ENCODE data around the gene KCNK7.
A peak's percentile ranks its signal among the peaks of the same experiment; 100 is the strongest.
"Not testable (repeated sequence)": the region's sequence is repeated elsewhere in the genome, so short reads cannot be mapped to it uniquely, and the experiment has no call there.

Gene KCNK7

DNA sequence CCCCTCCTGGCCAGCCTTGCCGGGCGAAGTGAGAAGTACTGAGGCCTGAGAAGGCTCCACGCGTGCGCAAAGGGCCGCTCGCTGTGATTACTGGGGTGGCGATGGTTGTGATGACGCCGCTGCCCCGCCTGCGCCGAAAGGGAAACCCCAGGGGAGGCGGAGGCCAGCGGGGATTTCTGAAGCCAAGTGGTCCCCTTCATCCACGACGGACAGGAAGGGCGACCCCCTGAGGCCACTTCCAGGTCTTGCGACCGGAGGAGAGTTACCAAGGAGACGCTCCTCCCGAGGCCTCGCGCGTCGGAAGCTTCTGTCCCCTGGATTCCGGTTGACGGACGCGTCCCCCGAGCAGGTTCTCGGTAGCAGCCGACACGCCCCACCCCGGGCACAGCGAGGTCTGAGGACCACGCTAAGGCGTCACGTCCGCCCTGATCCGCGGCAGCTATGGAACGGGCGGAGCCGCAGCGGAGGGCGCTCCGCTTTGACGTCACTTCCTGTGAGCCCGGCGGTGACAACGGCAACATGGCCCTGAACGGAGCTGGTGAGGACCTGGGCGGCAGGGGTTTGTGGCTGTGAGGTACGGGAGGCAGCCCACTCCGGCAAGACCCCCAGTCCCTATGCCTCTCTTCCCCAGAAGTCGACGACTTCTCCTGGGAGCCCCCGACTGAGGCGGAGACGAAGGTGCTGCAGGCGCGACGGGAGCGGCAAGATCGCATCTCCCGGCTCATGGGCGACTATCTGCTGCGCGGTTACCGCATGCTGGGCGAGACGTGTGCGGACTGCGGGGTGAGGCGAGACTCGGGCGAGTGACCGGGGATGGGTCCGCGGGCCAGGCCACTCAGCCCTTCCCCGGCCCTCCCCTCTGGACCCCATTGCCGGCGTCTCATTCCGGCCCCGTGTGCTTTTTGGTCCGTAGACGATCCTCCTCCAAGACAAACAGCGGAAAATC lies 25.4 kb downstream of the KCNK7 start, which contains the start of gene ZNRD2:
TSS of gene ZNRD2 (plus strand) at position 505 of the 946 bp plus-strand sequence. CDS start at position 520, 15 bp downstream.
- DNase-seq (ENCODE audit: low read depth), result peak; percentile 94
- TF ChIP-seq, protein P1, sequence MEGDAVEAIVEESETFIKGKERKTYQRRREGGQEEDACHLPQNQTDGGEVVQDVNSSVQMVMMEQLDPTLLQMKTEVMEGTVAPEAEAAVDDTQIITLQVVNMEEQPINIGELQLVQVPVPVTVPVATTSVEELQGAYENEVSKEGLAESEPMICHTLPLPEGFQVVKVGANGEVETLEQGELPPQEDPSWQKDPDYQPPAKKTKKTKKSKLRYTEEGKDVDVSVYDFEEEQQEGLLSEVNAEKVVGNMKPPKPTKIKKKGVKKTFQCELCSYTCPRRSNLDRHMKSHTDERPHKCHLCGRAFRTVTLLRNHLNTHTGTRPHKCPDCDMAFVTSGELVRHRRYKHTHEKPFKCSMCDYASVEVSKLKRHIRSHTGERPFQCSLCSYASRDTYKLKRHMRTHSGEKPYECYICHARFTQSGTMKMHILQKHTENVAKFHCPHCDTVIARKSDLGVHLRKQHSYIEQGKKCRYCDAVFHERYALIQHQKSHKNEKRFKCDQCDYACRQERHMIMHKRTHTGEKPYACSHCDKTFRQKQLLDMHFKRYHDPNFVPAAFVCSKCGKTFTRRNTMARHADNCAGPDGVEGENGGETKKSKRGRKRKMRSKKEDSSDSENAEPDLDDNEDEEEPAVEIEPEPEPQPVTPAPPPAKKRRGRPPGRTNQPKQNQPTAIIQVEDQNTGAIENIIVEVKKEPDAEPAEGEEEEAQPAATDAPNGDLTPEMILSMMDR (IDR thresholded peaks at IDR 0.05; ENCODE audit: control insufficient read depth, insufficient read depth, low read depth, low read length, missing control alignments), result peak; percentile 57
- H3K4me3 ChIP-seq (ENCODE audit: control insufficient read depth, low read depth, low read length), result peak within 1 kb of the TSS; percentile 96

DNA sequence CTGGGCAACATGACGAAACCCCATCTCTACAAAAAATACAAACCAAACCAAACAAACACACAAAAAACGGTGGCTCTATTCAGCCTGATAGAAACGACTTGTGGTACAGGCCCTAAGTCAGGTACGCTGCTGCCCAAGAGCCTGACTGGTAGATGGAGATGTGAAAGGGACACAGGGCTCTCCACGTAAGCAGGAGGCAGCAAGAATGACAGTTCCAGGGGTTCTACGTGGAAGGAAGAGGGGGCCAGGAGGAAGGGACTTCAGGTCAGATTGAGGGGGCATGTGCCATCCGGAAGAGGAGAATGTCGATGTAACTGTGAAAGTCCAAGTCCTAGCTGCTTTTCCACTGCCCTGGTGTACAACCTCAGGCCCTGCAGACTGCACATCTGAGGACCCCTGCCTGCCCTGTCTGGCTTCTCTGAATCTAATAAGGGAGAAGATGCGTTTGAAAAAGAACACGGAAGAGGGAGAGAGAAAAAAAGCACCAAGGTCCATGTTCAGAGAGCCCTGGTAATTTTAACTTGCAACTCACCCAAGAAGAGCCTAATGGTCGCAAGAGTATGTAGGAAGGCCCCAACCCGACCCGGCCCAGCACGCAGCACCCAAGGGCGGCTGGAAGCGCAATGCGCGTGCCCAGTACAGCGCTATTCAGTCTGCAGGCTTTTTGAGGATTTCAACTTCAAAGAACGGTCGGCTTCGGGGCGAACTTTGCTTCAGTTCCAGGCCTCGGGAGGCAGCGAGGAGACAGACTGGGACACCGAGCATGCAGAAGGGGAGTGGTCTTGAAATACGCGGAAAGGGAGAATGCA lies 26.2 kb downstream of the KCNK7 start:
- TF ChIP-seq, protein P1 (IDR thresholded peaks at IDR 0.05; ENCODE audit: control insufficient read depth, insufficient read depth, low read depth, low read length, missing control alignments), result no peak
- DNase-seq (ENCODE audit: low read depth), result no peak
- peak overlapping the region; percentile 96 for H3K4me3 ChIP-seq (ENCODE audit: control insufficient read depth, low read depth, low read length)

DNA sequence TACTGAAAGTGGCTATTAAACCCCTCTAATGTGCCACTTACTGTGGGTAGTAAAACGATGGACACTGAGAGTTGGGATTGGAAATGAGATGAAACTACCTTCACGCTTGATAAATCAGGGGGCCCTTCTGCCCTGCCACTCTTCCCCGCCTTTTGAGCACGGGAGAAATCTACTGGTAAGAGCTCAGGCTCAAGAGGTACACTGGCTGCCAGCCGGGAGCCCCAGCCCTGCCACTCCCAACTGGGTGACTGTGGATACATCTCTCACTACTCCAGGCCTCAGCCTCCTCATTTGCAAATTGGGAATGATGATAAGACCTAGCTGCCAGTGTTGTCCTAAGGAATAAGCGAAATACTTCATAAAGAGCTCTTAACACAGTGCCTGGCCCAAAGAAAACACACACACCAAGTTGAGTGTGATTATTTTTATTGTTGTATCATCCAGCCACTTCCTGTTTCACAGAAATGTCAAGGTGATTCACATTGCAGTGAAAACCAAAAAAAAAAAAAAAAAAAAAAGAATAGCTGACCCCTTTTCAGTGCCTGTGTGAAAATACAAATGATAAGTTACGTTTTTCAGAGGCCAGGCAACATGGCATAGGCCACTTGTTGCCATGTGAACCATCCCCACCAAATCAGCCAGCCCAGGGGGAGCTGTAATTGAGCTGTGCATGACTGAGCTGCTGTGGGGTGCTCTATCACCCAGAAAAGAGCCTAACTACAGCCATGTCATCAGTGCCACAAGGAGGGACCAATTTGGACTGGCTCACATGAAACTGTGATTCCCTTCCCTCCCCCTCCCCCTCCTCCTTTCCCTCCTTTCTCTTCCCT lies 29.8 kb downstream of the KCNK7 start:
- DNase-seq (ENCODE audit: low read depth), result no peak
- TF ChIP-seq, protein P1 (IDR thresholded peaks at IDR 0.05; ENCODE audit: control insufficient read depth, insufficient read depth, low read depth, low read length, missing control alignments), result no peak
- H3K4me3 ChIP-seq (ENCODE audit: control insufficient read depth, low read depth, low read length), result no peak overlapping the region

DNA sequence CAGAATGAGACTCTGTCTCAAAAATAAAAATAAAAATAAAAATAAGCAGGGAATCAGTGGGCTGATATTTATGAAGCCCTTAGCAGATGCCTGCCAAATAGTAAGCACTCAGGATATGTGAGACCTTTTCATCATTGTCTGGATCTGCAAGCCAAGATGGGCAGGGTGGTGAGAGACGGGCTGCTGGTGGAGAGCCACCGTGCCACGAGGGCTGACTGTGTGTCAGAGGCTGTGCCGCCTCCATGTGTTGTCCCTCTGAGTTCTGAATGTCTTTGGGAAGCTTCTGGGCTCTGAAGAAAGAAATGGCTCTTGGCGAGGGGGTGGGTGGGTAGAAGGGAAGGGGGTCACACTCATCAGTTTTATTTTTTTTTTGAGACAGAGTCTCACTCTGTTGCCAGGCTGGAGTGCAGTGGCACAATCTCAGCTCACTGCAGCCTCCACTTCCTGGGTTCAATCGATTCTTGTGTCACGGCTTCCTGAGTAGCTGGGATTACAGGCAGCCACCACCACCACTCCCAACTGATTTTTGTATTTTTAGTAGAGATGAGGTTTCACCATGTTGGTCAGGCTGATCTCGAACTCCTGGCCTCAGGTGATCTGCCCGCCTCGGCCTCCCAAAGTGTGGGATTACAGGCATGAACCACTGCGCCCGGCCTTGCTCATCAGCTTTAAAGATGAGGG lies 30.6 kb downstream of the KCNK7 start:
- not testable (repeated sequence) for H3K4me3 ChIP-seq (ENCODE audit: control insufficient read depth, low read depth, low read length); DNase-seq (ENCODE audit: low read depth)

DNA sequence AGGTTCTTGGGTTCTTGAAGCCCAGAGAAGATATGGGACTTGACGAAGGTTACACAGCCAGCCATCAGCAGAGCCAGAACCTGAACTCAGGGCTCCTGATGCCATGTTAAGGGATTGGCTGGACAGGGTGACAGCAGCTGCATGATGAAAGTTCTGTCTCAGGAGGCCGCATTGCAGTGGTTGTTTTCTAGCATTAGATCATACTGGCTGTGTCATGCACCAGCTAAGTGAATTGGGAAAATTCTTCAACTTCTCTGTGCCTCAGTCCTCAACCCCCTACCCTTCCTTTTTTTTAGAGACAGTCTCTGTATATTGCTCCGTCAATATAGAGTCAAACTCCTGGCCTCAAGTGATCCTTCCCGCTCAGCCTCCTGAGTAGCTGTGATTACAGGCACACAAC lies 32.0 kb downstream of the KCNK7 start:
- TF ChIP-seq, protein P1 (IDR thresholded peaks at IDR 0.05; ENCODE audit: control insufficient read depth, insufficient read depth, low read depth, low read length, missing control alignments), result no peak
- DNase-seq (ENCODE audit: low read depth), result no peak
- no peak overlapping the region for H3K4me3 ChIP-seq (ENCODE audit: control insufficient read depth, low read depth, low read length)

DNA sequence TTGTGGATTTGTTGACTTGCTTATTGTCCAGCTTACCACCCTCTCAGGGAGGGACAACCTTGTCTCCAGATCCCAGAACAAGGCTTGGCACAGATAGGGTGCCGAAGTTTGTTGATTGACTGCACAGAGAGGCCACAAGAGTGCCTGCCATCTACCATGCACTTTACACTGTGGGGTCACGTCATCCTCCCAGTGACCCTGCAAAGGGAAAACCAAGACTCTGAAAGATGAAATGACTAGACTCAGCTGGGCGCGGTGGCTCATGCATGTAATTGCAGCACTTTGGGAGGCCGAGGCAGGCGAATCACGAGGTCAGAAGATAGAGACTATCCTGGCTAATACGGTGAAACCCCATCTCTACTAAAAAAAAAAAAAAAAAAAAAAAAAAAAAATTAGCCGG lies 32.8 kb downstream of the KCNK7 start:
- no peak for DNase-seq (ENCODE audit: low read depth)
- TF ChIP-seq, protein P1 (IDR thresholded peaks at IDR 0.05; ENCODE audit: control insufficient read depth, insufficient read depth, low read depth, low read length, missing control alignments), result no peak
- H3K4me3 ChIP-seq (ENCODE audit: control insufficient read depth, low read depth, low read length), result no peak overlapping the region

All from AG09309 (cell line).